Measurements from ENCODE around the gene MADD.

DNA sequence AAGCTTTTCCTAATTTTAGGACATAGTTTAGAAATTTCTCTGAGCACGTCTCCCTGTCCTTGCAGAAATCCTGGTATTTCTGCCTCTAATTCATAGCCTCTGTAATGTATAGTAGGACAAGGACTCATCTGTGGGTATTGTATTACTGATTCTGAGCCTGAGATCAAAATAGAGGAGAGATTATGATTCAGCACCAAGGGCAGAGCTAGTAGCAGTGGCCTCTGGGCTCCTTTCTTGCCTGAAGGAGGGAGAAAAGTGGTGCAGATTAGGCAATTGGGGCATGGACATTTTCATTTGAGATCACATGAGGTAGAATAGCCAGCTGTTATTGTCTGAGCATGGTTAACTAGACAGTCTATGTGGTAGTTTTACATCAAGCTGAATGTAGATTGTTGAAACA lies 2.8 kb downstream of the MADD start:
- no peak for TF ChIP-seq EZH2 (IDR thresholded peaks at IDR 0.05; ENCODE audit: borderline replicate concordance, insufficient read depth, low read length, poor library complexity, severe bottlenecking)
- no peak for TF ChIP-seq POLR2AphosphoS5 (IDR thresholded peaks at IDR 0.05)
- TF ChIP-seq, protein P1, sequence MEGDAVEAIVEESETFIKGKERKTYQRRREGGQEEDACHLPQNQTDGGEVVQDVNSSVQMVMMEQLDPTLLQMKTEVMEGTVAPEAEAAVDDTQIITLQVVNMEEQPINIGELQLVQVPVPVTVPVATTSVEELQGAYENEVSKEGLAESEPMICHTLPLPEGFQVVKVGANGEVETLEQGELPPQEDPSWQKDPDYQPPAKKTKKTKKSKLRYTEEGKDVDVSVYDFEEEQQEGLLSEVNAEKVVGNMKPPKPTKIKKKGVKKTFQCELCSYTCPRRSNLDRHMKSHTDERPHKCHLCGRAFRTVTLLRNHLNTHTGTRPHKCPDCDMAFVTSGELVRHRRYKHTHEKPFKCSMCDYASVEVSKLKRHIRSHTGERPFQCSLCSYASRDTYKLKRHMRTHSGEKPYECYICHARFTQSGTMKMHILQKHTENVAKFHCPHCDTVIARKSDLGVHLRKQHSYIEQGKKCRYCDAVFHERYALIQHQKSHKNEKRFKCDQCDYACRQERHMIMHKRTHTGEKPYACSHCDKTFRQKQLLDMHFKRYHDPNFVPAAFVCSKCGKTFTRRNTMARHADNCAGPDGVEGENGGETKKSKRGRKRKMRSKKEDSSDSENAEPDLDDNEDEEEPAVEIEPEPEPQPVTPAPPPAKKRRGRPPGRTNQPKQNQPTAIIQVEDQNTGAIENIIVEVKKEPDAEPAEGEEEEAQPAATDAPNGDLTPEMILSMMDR (IDR thresholded peaks at IDR 0.05; ENCODE audit: poor library complexity, severe bottlenecking): no peak
- TF ChIP-seq SMC3 (conservative IDR thresholded peaks at IDR 0.05; ENCODE audit: poor library complexity): no peak
- no peak for TF ChIP-seq RAD21 (conservative IDR thresholded peaks at IDR 0.05)
